ENCODE measurements around the gene RTN1.

DNA sequence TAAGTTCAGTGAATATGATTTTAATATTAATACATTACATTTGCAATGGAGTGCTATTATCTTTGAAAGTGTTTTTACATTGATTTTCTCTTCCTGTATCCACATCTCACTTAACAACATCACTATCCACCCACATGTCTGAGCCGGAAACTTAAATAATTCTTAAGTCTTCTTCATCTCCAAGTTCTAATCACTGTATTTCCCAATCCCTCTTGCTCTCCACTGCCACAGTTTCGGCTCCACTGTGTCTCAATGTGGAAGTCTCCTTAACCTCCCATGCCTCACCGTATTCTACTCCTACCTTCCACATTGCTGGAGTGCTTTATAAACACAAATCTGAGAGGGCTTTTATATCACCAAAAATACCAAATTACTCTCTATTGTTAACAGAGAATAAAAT lies 25.3 kb downstream of the RTN1 start:
- TF ChIP-seq, protein P1, sequence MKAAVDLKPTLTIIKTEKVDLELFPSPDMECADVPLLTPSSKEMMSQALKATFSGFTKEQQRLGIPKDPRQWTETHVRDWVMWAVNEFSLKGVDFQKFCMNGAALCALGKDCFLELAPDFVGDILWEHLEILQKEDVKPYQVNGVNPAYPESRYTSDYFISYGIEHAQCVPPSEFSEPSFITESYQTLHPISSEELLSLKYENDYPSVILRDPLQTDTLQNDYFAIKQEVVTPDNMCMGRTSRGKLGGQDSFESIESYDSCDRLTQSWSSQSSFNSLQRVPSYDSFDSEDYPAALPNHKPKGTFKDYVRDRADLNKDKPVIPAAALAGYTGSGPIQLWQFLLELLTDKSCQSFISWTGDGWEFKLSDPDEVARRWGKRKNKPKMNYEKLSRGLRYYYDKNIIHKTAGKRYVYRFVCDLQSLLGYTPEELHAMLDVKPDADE (IDR thresholded peaks at IDR 0.05), result no peak
- TF ChIP-seq POLR2AphosphoS5 (IDR thresholded peaks at IDR 0.05; ENCODE audit: low read depth), result no peak
- TF ChIP-seq, protein P2, sequence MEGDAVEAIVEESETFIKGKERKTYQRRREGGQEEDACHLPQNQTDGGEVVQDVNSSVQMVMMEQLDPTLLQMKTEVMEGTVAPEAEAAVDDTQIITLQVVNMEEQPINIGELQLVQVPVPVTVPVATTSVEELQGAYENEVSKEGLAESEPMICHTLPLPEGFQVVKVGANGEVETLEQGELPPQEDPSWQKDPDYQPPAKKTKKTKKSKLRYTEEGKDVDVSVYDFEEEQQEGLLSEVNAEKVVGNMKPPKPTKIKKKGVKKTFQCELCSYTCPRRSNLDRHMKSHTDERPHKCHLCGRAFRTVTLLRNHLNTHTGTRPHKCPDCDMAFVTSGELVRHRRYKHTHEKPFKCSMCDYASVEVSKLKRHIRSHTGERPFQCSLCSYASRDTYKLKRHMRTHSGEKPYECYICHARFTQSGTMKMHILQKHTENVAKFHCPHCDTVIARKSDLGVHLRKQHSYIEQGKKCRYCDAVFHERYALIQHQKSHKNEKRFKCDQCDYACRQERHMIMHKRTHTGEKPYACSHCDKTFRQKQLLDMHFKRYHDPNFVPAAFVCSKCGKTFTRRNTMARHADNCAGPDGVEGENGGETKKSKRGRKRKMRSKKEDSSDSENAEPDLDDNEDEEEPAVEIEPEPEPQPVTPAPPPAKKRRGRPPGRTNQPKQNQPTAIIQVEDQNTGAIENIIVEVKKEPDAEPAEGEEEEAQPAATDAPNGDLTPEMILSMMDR (conservative IDR thresholded peaks at IDR 0.05; ENCODE audit: low read depth in 2 of 2), result no peak
- TF ChIP-seq EZH2 (IDR thresholded peaks at IDR 0.05; ENCODE audit: low read depth, unreplicated experiment), result no peak
- TF ChIP-seq ZNF331 (CRISPR knock-in tag; IDR thresholded peaks at IDR 0.05; ENCODE audit: low read depth), result no peak
- TF ChIP-seq, protein P3, sequence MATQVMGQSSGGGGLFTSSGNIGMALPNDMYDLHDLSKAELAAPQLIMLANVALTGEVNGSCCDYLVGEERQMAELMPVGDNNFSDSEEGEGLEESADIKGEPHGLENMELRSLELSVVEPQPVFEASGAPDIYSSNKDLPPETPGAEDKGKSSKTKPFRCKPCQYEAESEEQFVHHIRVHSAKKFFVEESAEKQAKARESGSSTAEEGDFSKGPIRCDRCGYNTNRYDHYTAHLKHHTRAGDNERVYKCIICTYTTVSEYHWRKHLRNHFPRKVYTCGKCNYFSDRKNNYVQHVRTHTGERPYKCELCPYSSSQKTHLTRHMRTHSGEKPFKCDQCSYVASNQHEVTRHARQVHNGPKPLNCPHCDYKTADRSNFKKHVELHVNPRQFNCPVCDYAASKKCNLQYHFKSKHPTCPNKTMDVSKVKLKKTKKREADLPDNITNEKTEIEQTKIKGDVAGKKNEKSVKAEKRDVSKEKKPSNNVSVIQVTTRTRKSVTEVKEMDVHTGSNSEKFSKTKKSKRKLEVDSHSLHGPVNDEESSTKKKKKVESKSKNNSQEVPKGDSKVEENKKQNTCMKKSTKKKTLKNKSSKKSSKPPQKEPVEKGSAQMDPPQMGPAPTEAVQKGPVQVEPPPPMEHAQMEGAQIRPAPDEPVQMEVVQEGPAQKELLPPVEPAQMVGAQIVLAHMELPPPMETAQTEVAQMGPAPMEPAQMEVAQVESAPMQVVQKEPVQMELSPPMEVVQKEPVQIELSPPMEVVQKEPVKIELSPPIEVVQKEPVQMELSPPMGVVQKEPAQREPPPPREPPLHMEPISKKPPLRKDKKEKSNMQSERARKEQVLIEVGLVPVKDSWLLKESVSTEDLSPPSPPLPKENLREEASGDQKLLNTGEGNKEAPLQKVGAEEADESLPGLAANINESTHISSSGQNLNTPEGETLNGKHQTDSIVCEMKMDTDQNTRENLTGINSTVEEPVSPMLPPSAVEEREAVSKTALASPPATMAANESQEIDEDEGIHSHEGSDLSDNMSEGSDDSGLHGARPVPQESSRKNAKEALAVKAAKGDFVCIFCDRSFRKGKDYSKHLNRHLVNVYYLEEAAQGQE (IDR thresholded peaks at IDR 0.05; ENCODE audit: unreplicated experiment), result no peak
